NCI-H2171 (cell line): ENCODE measurements around the gene REC114.
"Not testable (repeated sequence)": the region's sequence is repeated elsewhere in the genome, so short reads cannot be mapped to it uniquely, and the experiment has no call there.

Experiments
- DNase-seq: peaks from one replicate; lab custom pipeline; 2025; lab: John Stamatoyannopoulos, UW

REC114 gene

GRCh38 chr15:73527598-73527997 is 84.6 kb downstream of the REC114 start:
- DNase-seq: no peak

DNA sequence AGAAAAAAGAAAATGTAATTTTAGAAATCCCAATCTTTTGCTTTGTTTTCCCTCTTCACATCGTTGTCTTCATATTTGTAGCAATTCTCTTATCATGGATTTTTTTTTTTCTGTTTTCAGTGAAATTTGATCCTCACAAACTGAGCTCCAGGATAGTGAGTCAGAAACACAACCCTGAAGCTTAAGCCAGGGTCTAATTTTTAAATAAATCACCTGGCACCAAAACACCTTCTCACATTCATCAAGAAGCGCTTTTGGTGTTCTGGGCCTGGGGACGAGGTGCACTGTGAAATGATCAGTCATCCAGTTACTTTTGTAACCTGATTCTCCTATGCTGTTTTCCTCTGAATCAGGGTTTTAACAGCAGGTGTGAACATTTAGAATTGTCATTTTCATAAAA is 87.7 kb downstream of the REC114 start:
- peak; percentile 7 for DNase-seq

DNA sequence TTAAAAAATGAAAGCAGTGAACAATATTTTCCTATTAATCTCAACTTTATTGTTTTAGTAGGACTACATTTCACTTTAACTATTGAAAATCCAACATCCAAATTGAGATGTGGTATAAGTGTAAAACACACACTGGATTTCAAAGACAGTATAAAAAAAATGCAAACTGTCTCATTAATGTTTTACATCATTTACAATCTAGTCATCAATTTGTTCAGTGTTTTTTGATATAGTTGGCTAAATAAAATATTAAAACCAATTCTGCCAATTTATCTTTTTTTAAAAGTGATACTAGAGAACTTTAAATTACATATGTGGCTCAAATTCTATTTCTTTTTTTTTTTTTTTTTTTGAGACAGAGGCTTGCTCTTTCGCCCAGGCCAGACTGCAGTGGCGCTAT is 95.2 kb downstream of the REC114 start:
- no peak for DNase-seq

GRCh38 chr15:73538563-73539211 is 95.7 kb downstream of the REC114 start:
- DNase-seq: no peak

- no peak for DNase-seq
These were observed 96.5 kb downstream of the REC114 start for GRCh38 chr15:73539212-73540128.

DNA sequence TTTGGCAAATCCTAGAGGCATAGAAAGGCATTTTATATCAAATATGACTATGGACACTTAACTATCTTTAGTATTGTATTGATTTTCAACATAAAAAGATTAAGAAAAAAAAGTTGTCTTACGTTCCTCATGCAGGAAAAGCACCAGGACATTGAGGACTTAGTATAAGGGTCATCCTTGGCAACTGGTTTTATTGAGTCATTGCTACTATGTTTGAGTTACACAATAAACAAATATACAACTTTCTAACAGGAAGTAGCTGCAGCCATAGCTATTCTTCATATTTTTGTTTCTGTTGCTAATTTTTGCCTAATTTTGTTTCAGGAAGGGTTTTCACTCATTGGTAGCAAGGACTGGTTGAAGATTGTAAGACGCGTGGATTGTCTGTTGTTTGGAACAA is 97.2 kb downstream of the REC114 start:
- no peak for DNase-seq

- DNase-seq: no peak
These were observed 98.5 kb downstream of the REC114 start for GRCh38 chr15:73541479-73541878.

GRCh38 chr15:73548925-73549324 is 106.0 kb downstream of the REC114 start:
- not testable (repeated sequence) for DNase-seq

DNA sequence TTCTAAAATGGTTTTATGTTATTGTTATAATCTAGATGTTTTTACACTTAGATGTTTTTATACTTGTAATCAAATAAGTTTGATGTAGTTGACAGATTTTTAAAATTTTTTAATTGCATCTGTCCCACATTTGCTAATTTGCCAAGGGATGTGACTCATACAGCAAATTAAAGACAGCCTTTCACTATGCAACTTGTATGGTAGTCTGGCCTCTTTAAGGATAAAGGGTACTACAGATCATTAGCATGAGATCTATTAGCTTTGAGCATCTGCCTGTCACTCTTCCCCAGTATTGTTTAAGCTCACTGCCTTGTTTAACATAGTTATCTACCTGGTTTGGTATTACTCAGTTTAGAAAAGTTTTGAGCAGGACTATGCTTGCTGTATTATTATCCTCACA is 107.2 kb downstream of the REC114 start:
- DNase-seq: no peak

DNA sequence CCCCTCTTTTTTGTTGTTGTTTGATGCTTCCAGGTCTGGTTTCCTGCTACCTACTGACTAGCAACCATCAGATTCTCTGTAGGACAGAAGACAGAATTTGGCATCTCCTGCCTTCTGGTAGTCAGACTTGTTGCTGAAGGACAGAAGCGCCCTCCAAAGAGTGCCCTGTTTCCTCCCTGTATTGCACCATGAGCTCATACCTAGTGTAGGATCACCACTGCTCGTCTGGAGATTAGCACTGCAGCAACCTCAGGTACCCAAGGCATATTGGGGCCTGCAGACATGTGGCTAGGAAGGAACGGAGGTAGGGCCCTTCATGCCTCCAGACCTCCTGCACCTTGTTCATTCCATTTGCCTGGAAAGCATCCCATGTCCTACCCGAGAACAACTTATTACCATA is 112.1 kb downstream of the REC114 start:
- DNase-seq: no peak

- no peak for DNase-seq
These were observed 115.6 kb downstream of the REC114 start for GRCh38 chr15:73558529-73558928.

- DNase-seq: peak; percentile 55
These were observed 117.6 kb downstream of the REC114 start for GRCh38 chr15:73560501-73561117.

GRCh38 chr15:73564255-73564654 is 121.3 kb downstream of the REC114 start:
- no peak for DNase-seq

- DNase-seq: no peak
These were observed 124.1 kb downstream of the REC114 start for GRCh38 chr15:73567020-73567419.

DNA sequence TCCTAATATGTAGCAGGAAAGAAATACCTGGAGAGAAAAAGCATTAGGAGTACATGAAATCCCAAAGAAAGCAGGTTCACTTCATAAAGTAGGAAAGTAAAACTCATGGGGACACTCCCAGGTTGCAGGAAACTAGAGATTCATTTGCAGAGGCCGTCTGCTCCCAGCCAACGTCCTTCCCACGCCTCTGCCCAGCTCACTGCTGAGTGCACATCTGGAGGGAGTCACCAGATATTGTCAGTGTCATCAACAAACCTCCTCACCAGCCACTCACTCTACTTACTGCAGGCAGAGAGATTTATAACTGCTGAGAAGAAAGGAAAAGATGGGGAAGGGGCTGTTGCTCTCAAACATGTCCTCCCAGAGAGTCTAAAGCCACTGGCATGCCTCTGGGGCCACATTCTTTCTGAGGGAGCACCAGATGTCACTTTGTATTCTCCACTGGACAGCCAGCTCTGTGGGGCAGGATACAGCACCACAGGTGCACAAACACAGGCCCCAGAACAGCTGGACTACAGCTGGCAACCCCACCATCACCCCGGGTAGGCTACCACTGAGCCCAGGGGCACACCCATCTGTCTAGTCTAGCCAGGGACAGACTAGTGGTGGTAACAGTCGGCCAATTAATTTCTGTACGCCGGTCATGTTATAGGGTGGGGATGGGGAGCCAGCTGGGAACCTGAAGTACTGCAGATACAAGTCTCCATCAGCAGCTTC is 125.8 kb downstream of the REC114 start:
- DNase-seq: no peak

DNA sequence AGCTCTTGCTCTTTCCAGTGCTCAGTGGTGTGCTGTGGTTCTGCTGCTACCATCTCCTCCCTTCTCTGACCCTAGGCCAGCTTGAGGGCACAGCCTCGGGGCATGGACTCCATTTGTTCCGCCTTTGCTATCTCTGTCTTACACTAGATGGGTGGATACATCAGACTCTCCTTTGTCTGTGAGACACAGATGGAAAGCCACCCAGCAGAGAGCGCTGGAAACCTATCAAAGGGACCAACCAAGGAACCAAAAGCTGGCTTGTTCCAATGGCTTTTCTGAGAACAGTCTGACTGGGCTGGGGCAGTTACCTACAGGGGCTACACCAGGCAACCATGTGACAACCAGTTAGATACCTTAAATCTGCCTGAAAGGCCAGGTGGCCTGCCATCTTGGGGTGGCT is 126.4 kb downstream of the REC114 start:
- DNase-seq: no peak

DNA sequence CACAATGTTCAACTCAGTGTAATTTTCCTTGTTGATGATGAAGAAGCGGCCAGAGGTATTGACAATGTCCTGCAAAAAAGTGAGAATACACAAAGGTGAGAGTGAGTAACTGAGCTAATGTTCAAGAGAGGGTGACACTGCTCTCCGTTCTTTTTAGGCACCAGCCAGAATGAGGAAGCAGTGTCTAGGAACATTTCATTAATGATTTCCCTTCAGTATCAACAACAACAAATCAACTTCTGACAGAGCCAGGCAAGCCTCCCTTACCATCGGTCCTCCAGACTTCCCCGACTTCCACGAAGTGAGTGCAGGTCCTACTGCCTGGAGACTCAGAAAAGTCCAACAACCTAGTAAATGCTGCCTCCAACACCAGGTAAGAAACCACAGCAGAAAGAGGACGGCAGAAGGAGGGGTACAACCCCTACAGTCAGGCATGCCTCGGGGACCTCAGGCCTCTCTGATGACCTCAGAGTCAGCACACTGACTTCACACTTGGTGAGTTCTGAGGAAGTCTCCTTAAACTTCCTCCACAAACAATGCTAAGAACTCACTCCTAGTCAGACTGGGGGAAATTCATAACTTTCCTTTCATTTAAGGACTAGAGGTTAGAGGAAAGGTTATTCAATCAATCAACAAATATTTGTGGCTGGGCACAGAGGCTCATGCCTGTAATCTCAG is 127.5 kb downstream of the REC114 start:
- DNase-seq: no peak

DNA sequence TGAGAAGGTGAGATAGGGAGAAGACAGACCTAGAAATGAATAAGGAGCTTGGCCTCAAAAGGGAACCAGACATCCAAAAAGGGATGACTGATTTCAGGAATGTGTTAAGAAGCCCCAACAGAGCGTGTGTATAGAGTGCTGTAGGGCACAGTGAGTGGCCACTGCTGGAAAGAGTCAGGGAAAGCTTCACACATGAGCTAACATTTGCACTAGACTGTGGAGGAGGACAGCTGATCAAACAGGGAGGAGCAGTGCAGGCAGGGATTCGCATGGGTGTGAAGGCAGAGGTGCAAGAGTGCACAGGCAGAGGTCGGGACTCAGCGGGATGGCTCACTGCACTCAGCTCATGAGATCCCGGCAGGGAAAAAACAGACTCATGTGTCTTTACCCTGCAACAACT is 128.4 kb downstream of the REC114 start:
- DNase-seq: no peak

- no peak for DNase-seq
These were observed 129.3 kb downstream of the REC114 start for GRCh38 chr15:73572296-73572695.

DNA sequence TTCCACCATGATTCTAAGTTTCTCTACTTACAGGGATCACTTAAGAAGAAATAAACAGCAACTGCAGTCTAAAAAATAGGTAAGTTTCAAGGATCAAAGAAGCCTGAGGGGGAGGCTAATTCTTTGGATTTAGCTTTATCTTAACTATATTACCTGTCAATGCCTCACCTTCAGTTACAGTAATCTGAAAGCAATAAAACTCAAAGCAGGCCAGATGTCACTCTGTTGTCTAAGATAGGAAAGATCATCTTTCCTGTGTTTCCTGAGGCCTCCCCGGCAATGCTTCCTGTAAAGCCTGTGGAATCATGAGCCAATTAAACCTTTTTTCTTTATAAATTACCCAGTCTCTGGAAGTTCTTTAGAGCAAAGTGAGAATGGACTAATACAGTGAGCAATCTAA is 130.1 kb downstream of the REC114 start:
- no peak for DNase-seq

GRCh38 chr15:73573572-73573971 is 130.6 kb downstream of the REC114 start:
- DNase-seq: no peak
